Measurements from ENCODE around the gene AMER1. TPM values are rescaled to one million over a fixed set of nuclear protein-coding genes. Genes with fewer than 3 reads are reported as not detected.

Gene AMER1
- total RNA-seq, 1 donor from 2014 or later = 15.8 TPM

Other genes starting within 250 kb of the AMER1 start
- 0.18 to 0.73 TPM (median 0.67 TPM) in 3 replicates for gene ASB12, start 24.9 kb upstream of the AMER1 start, total RNA-seq
- gene MTMR8, start 189.7 kb upstream of the AMER1 start, total RNA-seq = 2.8 to 3.7 TPM (median 3.0 TPM) in 3 replicates

All from mesothelial cell of epicardium (in vitro differentiated cells).